IPS-NIHi7 (cell line): ENCODE data around the gene SPSB3.
A peak's percentile ranks its signal among the peaks of the same experiment; 100 is the strongest.

Experiments
- DNase-seq: peaks from one replicate; pipeline ENCODE4 v3.0.0; 2012; ENCODE audit warnings: mixed read lengths; ENCODE audit errors: extremely low spot score

Gene SPSB3

DNA sequence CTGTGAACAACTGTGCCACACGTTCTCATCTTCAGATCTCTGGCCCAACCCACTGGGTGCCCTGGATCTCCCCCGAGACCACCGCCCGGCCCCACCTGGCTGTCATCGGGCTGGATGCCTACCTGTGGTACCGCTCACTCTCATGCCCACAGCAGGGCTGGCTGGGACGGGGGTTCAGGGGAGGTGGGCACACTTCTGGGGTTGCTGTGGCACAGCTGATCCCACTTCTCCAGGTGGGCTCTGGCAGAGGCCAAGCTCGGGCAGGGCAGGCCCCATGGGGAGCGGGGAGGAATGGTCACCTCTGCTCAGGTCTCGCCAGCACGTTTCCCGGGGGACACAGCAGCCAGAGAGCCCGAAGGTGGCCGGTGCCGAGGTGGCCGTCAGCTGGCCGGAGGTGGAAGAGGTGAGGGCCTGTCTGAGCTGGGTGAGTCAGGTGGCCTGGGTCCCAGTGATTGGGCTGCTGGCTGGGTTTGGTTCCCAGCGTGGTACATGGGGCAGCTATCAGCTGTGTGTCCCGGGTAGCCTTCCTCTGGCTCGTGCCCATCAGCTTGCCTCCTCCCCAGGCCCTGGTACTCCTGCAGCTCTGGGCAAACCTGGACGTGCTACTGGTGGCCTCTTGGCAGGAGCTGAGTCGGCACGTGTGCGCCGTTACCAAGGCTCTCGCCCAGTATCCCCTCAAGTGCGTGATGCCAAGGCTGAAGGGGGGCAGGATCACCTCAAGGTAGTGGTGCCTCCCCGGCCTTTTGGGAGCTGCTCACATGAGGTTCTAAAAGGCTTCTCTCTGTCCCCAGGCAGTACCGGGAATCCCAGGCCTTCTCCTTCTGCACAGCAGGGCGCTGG is 7.1 kb downstream of the SPSB3 start:
- DNase-seq, result no peak

DNA sequence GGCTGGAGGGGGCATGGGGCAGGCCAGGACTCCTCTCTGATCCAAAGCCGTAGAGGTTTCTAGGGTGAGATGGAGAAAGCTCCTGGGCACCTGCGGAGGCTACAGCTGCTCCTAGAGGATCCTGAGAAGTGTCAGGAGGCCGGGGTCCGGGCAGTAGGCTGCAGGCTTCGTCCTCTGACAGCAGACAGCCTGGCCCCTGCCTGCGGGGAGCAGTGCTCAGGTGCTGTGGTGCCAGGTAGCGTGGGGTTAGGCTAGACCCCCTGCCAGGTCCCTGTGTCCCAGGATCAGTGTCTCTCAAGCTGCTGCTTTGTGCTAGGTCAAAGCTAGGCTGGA is 8.0 kb downstream of the SPSB3 start:
- DNase-seq, result no peak

- DNase-seq, result no peak
These were observed 8.5 kb downstream of the SPSB3 start for GRCh38 chr16:1773703-1774447.

DNA sequence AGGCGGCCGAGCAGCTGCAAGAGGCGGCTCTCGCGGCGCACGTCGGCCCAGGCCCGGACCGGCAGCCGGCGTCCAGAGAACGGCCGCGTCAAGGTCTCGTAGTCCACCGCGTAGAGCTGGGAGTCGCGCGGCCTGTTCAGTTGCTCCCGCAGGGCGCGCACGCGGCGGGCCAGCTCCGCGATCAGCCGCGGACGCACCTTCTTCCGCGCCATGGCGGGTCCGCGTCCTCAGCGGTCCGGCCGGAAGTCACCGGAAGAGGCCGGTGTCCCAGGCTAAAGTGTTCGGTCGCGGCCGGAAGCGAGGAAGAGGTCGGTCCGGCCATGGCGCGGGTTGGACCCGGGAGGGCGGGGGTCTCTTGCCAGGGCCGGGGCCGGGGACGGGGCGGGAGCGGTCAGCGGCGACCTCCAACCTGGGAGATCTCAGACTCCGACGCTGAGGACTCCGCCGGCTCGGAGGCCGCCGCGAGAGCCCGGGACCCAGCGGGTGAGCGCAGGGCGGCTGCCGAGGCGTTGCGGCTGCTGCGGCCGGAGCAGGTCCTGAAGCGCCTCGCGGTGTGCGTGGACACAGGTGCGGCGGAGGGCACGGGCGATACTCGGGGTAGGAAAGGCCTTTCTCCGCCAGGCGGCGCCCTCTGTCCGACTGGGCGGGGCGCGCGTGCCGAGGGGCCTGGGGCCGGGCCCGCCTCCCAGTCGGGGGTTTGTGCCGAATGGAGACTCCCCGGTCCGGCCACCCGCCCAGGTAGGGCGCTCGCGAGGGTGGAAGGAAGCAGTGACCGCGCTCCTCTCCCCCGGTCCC is 9.3 kb downstream of the SPSB3 start, which contains the start of gene MRPS34:
MRPS34 (minus strand) TSS at position 227 of the 795 bp plus-strand sequence; CDS start at position 212, 15 bp downstream.
- DNase-seq, result peak; percentile 84

GRCh38 chr16:1772362-1772907 is 9.9 kb downstream of the SPSB3 start, which contains the start of gene EME2:
TSS of gene EME2 (plus strand) at chr16:1772810. CDS start at chr16:1773228, 418 bp downstream.
- DNase-seq, result no peak

DNA sequence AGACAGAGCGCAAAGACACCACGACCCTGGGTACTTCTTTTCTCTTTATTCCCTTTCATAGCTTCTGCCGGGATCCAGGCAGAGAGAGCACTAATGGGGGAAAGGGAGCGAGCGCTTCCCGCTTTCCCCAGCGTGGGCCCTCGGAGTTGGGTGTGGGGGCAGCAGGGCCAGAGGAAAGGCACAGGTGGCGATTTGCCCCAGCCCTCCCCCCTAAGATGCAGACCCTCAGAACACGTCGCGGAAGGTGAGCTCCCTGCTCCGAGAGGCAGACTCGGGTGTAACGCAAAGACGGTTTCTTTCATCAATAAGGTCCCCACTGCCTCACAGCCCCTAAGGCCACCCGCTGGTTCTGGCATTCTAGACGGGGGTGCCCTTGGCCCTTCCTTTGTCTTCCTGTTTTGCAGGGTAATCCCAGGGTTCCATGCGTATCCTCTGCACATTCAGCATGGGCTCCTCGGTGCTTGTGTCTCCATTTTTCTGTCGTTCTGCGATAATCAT is 10.5 kb downstream of the SPSB3 start:
- DNase-seq, result peak; percentile 39

DNA sequence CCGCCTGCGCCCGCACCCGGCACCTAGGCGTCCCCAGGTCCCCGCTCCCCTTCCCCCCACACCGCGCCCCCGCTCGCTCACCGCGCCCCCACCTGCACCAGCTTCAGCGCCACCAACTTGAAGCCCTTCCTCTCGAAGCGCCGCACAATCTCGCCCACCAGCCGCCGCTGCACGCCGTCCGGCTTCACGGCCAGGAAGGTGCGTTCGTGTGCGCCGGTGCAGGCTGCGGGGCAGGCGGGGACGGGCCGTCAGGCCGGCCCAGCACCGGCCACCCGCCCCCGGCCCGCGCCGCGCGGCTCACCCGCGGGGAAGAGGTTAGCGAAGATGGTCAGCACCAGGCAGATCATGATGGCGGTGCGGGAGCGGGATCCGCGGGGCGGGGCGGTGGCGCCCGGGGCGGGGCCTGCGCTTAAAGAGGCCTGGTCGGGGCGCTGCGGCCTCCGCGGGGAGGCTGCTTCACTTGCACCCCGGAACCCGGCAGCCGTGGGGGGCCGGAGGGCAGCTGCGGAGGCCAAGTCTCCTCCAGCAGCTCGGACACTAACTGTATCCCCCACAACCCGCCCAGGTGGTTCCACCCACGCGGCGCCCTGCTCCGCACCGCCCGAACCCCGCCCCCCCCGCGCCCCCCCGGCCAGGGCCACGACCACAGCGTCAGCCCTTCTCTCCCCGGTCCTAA is 11.0 kb downstream of the SPSB3 start, which contains the start of gene NME3:
NME3 (minus strand) TSS at position 356 of the 676 bp plus-strand sequence; CDS start at position 347, 9 bp downstream.
- peak; percentile 76 for DNase-seq

GRCh38 chr16:1770328-1771187 is 11.8 kb downstream of the SPSB3 start:
- DNase-seq, result no peak

DNA sequence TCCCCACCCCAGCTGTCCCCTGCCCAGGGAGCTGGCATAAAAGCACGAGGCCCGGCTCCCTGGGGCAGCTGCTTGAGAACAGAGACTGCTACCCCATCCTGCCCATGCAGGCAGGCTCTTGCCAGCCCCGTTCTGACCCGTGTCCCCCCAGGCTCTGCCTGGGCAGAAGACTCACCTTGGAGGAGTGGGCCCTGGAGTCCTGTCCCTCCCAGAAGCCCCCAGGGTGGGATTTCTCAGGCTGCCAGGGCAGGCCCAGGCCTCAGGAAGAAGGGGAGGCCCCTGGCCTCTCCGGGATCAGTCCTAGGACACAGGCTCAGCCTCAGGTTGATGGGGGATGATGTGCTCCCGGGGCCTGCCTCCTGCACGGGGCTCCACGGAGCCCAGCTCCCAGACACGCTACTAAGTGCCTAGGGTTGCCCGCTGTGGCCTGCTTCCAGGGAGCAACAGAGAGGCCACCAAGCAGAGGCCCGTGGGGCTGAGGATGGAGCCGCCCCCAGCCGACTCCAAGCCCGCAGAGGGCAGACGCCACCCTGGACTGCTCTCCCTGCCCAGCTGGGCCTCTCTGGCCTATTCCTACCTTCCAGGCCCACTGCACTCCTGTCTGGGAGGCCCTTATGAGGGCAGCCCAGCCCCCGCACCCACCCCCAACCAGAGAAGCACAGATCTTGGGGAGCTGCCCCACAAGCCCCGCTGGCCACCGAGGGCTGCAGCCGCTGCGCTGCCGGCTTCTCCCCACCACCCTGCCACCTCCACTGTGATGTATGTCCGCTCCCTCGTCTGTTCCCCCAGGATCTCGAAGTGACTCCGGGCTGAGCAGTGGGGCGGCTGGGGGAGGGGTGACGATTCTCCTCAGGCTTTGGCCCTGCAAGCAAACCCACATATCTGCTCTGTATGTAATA is 12.7 kb downstream of the SPSB3 start:
- no peak for DNase-seq

GRCh38 chr16:1768767-1769401 is 13.5 kb downstream of the SPSB3 start:
- DNase-seq, result no peak

- DNase-seq, result no peak
These were observed 14.2 kb downstream of the SPSB3 start for GRCh38 chr16:1768061-1768766.

GRCh38 chr16:1767116-1767994 is 15.0 kb downstream of the SPSB3 start:
- DNase-seq, result no peak

DNA sequence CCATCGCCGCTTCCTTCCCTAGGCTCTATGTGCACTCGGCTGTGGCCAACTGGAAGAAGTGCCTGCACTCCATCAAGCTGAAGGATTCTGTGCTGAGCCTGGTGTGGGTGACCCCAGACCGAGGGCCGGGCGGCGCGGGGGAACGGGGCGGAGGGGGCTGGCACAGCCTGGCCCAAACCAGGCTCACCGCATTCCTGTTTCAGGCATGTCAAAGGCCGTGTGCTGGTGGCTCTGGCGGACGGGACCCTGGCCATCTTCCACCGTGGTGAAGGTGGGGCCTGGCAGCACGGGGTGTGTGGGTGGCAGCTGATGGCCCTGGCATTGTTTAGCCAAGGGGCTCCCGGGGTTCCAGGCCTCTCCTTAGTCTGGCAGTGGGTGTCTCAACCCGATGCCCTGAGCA is 15.7 kb downstream of the SPSB3 start:
- no peak for DNase-seq

DNA sequence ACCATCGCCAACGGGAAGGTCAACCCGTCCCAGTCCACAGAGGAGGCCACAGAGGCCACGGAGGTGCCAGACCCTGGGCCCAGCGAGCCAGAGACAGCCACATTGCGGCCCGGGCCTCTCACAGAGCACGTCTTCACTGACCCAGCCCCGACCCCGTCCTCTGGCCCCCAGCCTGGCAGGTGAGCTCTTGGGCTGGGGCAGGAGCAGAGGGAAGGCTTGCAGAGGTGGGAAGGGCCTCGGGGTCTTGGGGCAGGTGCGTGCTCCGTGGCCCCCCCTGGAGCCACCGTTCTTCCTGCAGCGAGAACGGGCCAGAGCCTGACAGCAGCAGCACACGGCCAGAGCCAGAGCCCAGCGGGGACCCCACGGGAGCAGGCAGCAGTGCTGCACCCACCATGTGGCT is 16.1 kb downstream of the SPSB3 start:
- no peak for DNase-seq

- DNase-seq, result no peak
These were observed 16.5 kb downstream of the SPSB3 start for GRCh38 chr16:1765826-1766225.

GRCh38 chr16:1764971-1765370 is 17.4 kb downstream of the SPSB3 start:
- DNase-seq, result no peak
